Adipose tissue (tissue), 3 donors: ENCODE measurements around the gene LRRC66. TPM values are rescaled to one million over a fixed set of nuclear protein-coding genes. Genes with fewer than 3 reads are reported as not detected.

Experiments used
- polyA plus RNA-seq, 3 donors: library from polyadenylated mRNA; stranded (reverse); fragments of 200-250 nt; gene quantifications; one replicate each; pipeline ENCODE4 v1.2.3, GENCODE V29; 2013
- donor health status: healthy with polysubstance abuse.
- donor health status: Bipolar disorder and iron deficiency.
- donor health status: healthy.

The LRRC66 gene
- polyA plus RNA-seq, 3 donors: 0.07 to 0.27 (median 0.11) TPM

Other genes with a start within 250 kb of the LRRC66 start
- 10 to 100 TPM in 2 of 3 donors, 1 to 10 TPM in 1; 6.7 to 23.1 (median 15.5) TPM for gene DCUN1D4, start 177.2 kb downstream of the LRRC66 start, polyA plus RNA-seq
- gene SGCB, start 17.9 kb upstream of the LRRC66 start, polyA plus RNA-seq: 10 to 100 TPM in 2 of 3 donors, 1 to 10 TPM in 1; 4.2 to 29.8 (median 18.0) TPM
- 1 to 10 TPM in 2 of 3 donors, under 1 TPM in 1; 0.47 to 2.5 (median 1.7) TPM for gene SPATA18, start 30.9 kb upstream of the LRRC66 start, polyA plus RNA-seq